ENCODE data around the gene SHC4. TPM values are rescaled to one million over a fixed set of nuclear protein-coding genes. Genes with fewer than 3 reads are reported as not detected.

SHC4 gene
- total RNA-seq, 8 experiments from 2014 or later = 0.70 to 11.3 (median 3.9) TPM; not detected in 1

Other genes starting within 250 kb of the SHC4 start
- 10 to 100 TPM in 2 of 8 experiments, 1 to 10 TPM in 6; 1.4 to 30.2 (median 3.5) TPM for gene CEP152, start 152.8 kb downstream of the SHC4 start, total RNA-seq
- gene EID1, start 85.8 kb downstream of the SHC4 start, total RNA-seq = 100 to 1,000 TPM; 132 to 302 (median 181) TPM
- gene SECISBP2L, start 82.5 kb upstream of the SHC4 start, total RNA-seq = 10 to 100 TPM; 27.1 to 58.8 (median 35.3) TPM
- 100 to 1,000 TPM in 4 of 8 experiments, 10 to 100 TPM in 4; 55.0 to 128 (median 86.1) TPM for gene COPS2, start 191.7 kb upstream of the SHC4 start, total RNA-seq
- gene GALK2, start 206.3 kb upstream of the SHC4 start, total RNA-seq = 10 to 100 TPM; 16.5 to 36.3 (median 25.8) TPM